GM23248 (cell line): ENCODE measurements around the gene ZNF143.

Experiments
- EZH2 ChIP-seq: fragments of 200-600 bp; sonication (generic); IDR thresholded peaks from 2 replicates; pipeline ENCODE4 v1.6.1; 2018; ENCODE audit warnings: antibody characterized with exemption, mild to moderate bottlenecking; ENCODE audit not compliant: insufficient read depth, poor library complexity, severe bottlenecking
- EZH2phosphoT487 ChIP-seq: fragments of 200-600 bp; sonication (generic); IDR thresholded peaks from 2 replicates; pipeline ENCODE4 v1.6.1; 2018; ENCODE audit warnings: antibody characterized with exemption, moderate library complexity, mild to moderate bottlenecking, low read depth; ENCODE audit not compliant: insufficient read depth

DNA sequence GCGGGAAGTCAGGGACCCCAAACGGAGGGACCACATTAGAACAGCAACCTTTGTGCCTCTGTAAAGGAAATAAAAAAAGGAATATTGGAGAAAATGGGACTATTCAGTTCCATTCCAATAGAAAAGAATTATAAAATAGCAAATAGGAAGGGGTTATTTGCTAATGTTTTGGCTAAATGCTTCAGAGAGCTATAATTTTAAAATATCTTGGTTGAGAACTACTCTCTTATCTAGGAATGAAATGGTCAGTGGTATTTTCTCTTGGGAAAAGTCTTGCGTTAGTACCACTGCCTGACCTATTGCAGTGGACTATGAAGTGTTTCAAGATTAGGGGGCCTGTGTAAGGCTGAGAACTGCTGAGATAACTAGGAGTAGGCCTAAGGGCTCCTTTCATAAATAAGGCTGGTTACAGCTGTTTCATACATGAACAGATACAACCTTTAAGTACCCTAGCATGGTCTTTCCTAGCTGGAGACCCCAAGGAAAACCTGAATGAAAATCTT is 105.8 kb downstream of the ZNF143 start:
- TF ChIP-seq EZH2 (no peak), EZH2phosphoT487 (no peak)
